ENCODE data around the gene ACTL6B.
A peak's percentile ranks its signal among the peaks of the same experiment; 100 is the strongest.

ACTL6B gene

GRCh38 chr7:100626530-100627237 is 29.6 kb downstream of the ACTL6B start:
- TF ChIP-seq CTCF (conservative IDR thresholded peaks at IDR 0.05): no peak
- peak overlapping the region; percentile 70; the same call in 1 of the 2 replicates for H3K27ac ChIP-seq

GRCh38 chr7:100626055-100626454 is 30.2 kb downstream of the ACTL6B start:
- H3K27ac ChIP-seq: peak overlapping the region; percentile 70; the same call in 1 of the 2 replicates
- TF ChIP-seq CTCF (conservative IDR thresholded peaks at IDR 0.05): no peak

- TF ChIP-seq CTCF (conservative IDR thresholded peaks at IDR 0.05): no peak
These were observed 32.1 kb downstream of the ACTL6B start for GRCh38 chr7:100623951-100624824.

GRCh38 chr7:100621554-100621953 is 34.7 kb downstream of the ACTL6B start:
- H3K27ac ChIP-seq: no peak overlapping the region
- TF ChIP-seq CTCF (conservative IDR thresholded peaks at IDR 0.05): no peak

More at GRCh38 chr7:100623951-100624824, 32.1 kb downstream of the ACTL6B start:
- no peak overlapping the region for H3K27ac ChIP-seq

- no peak for TF ChIP-seq CTCF (conservative IDR thresholded peaks at IDR 0.05)
- no peak overlapping the region for H3K27ac ChIP-seq
These were observed 35.4 kb downstream of the ACTL6B start for GRCh38 chr7:100620804-100621203.

GRCh38 chr7:100620239-100620638 is 36.0 kb downstream of the ACTL6B start:
- no peak overlapping the region for H3K27ac ChIP-seq
- no peak for TF ChIP-seq CTCF (conservative IDR thresholded peaks at IDR 0.05)

GRCh38 chr7:100614308-100614861 is 41.9 kb downstream of the ACTL6B start:
- TF ChIP-seq CTCF (conservative IDR thresholded peaks at IDR 0.05): no peak
- no peak overlapping the region for H3K27ac ChIP-seq
